GM12874 (cell line): Measurements from ENCODE around the gene CACNA2D2.

ENCODE experiments used
- TF ChIP-seq, protein P1 (sequence below): IDR thresholded peaks from 2 replicates; pipeline ENCODE4 v1.5.1; 2011; ENCODE audit warnings: low read depth, mild to moderate bottlenecking, control low read depth, low read length, moderate library complexity; ENCODE audit not compliant: insufficient read depth

The CACNA2D2 gene

GRCh38 chr3:50358911-50359759, 144.3 kb downstream of the CACNA2D2 start, which contains the start of gene TMEM115:
TMEM115 (minus strand) TSS chr3:50359521; CDS start chr3:50359063, 458 bp downstream.
- TF ChIP-seq, protein P1, sequence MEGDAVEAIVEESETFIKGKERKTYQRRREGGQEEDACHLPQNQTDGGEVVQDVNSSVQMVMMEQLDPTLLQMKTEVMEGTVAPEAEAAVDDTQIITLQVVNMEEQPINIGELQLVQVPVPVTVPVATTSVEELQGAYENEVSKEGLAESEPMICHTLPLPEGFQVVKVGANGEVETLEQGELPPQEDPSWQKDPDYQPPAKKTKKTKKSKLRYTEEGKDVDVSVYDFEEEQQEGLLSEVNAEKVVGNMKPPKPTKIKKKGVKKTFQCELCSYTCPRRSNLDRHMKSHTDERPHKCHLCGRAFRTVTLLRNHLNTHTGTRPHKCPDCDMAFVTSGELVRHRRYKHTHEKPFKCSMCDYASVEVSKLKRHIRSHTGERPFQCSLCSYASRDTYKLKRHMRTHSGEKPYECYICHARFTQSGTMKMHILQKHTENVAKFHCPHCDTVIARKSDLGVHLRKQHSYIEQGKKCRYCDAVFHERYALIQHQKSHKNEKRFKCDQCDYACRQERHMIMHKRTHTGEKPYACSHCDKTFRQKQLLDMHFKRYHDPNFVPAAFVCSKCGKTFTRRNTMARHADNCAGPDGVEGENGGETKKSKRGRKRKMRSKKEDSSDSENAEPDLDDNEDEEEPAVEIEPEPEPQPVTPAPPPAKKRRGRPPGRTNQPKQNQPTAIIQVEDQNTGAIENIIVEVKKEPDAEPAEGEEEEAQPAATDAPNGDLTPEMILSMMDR = no peak

DNA sequence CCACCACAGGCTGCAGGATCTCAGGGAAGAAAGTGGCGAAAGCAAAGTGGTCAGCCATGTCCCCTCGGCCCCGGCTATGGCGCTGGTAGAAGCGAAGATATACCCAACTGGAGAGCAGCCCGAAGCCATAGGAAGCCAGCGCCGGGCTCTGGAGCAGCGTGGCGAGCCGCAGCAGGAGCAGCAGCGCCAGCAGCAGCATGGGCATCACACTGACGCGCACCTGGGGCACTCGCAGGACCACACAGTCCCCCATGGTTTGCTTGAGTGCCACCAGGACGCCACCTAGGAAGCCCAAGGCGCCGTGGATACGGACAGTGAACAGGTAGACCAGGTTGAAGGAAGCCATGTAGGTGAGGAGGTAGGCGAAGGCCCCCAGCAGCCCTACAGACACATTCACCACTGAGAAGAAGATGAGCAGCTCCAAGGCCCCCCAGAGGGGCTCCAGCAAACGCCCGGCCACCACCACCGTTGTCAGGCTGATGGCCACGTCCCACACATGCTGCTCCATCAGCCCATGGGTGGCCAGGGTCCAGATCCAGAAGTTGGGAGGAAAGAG, 145.0 kb downstream of the CACNA2D2 start:
- TF ChIP-seq, protein P1 = no peak

- TF ChIP-seq, protein P1 = no peak
Measured at GRCh38 chr3:50357481-50357880, 146.0 kb downstream of the CACNA2D2 start.

DNA sequence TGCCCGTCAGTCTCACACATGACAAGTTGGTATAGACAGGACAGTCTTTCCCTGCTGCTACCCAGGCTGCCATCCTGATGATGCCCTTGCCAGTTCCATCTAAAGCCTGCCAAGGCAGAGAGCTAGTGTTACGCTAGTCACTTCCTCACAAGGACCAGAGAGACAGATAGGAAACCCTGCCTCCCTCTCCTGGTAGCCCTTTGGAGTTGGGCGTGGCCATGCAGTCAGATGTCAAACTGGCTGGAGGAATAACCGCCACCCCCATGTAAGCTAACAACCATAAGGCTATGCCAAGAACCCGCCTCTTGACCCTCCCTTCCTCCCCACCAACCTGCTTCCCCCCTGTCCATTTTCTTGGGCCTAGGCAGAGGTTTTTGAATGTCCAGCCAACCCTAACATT, 146.9 kb downstream of the CACNA2D2 start:
- TF ChIP-seq, protein P1 = no peak

GRCh38 chr3:50355829-50356552, 147.4 kb downstream of the CACNA2D2 start:
- TF ChIP-seq, protein P1 = no peak

GRCh38 chr3:50354850-50355249, 148.6 kb downstream of the CACNA2D2 start:
- TF ChIP-seq, protein P1 = no peak

DNA sequence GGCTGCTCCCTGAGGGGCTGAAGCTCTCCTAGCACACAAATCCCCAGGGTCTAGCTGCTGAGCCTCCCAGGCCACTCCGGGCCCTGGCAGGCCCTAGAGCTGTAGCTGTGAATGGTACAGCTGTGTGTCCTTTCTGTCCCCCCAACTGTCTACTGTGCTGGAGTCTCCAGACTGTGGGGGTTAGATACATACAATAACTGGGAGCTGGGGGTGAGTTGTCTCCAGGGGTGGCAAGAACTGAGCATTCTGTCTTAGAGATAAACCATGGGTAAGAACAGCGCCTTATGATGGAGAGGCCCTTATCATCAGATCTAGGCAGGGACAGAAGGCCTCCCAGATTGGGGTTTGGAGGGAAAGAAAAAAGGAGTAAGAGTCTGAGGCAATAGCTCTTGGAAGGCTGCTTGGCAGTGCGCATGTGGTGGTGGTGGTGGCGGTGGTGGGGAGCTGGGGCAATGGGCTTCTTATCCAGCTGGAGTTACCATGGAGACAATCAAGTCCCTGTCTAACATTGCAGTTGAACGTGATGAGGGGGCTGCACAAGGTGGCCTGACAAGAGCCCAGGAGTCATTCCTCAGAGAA, 149.2 kb downstream of the CACNA2D2 start:
- TF ChIP-seq, protein P1 = no peak
